NCI-H1694 (cell line): ENCODE measurements around the gene CEMIP2.

ENCODE experiments used
- DNase-seq: peaks from one replicate; lab custom pipeline; 2025; lab: John Stamatoyannopoulos, UW

The CEMIP2 gene

GRCh38 chr9:71748280-71748743, 20.0 kb downstream of the CEMIP2 start:
- no peak for DNase-seq

DNA sequence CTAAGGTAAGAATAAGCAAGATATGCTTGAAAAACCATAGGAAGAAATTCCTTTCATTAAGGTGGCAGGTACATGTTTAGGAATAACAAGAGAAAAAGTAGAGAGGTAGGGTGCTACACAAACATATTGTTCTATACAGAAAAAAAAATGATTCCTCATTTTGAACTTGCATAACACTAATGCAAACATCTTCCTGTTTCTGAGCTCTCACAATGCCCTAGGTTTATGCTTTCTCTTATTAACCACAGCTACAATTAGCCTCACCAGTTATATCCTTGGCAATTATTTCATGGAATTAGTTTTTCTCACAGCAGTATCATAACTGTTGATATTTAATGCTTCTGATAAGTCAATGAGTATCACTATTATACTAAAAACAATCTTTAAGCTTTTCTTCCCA, 20.7 kb downstream of the CEMIP2 start:
- no peak for DNase-seq

DNA sequence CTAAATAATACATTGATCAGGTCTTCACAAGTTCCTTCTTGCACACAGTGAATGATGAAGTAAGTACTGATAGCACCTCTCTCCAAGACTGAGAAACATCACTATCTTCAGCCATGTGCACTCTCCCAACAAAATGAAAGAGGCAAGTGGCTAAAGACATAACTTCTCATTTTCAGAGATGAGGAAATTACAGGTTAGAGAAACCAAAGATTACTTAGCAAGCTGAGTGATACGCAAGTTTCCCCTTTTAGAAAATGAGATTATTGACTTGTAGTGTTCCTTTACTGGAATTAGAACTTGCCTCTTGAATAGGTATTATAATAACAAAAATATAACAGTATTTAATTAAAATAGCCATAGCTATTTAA, 21.6 kb downstream of the CEMIP2 start:
- no peak for DNase-seq

DNA sequence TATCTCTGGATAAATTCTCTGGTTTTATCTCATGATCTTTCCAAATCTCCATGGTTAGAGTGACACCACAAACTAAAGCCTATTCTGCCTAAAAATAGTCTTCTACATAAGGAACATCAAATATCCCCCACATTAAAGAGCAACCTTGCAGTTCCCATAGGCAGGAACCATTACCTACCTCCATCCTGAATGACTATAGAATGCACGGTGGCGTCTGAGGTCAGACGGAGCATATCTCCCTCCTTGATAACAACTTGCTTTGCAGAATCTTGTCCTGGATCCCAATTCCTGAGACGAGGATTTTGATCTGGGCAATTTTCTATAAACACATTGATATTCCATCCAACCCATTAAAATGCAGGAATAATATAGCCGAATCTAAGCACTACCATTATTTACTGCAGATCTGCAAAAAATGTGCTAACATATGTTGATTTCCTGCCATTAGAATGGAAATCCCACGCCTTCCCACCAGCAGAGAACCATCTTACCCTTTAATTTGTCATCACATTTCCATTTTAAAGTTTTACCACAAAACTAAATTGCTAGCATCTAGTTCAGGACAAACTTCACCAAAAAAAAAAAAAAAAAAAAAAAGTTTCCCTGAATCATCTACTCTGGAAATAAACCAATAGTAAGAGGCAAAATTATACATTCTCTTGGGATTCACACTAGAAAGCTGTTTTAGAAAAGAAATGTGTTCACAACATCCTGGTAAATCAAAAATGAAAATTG, 22.1 kb downstream of the CEMIP2 start:
- DNase-seq, result no peak

DNA sequence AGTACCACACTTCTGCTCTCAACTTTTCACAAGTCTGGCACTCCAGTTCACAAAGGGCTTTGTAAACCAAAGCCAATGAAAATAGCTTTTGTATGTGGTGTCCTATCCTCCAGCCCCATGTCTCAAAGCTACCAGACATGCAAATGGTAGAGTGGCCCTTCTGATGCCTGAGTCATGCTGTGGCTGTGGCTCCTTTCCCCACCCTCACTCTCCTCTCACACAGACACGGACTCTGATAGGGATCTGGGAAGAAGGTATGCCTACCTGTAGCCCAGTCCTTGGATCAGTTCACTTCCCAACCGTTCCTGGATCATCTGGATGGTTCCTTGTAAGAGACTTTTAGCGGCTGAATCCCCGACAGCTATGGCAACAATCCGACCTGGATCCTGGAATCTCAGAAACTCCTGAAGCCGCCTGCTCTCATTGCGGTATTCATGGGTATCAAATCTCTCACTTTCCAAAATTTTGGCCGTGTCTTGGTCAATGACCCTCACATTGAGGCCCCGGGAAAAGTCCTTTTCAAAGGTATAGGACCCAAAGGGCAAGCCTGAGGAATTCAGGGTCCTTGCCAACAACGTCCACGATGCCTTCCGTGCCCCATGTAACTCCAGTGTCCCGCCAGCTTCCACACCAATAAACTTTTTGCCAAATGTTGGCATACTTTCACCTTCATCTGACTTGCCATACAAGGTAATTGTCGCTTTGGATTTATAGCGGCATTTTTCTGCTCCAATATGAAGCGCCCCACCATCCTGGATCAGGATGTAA, 23.4 kb downstream of the CEMIP2 start:
- DNase-seq, result no peak

- DNase-seq, result no peak
These were observed 24.4 kb downstream of the CEMIP2 start for GRCh38 chr9:71743882-71744281.

GRCh38 chr9:71743217-71743705, 25.1 kb downstream of the CEMIP2 start:
- DNase-seq, result no peak

GRCh38 chr9:71742703-71743102, 25.6 kb downstream of the CEMIP2 start:
- no peak for DNase-seq

- DNase-seq, result no peak
These were observed 26.2 kb downstream of the CEMIP2 start for GRCh38 chr9:71741926-71742648.

- DNase-seq, result no peak
These were observed 28.1 kb downstream of the CEMIP2 start for GRCh38 chr9:71740199-71740598.

GRCh38 chr9:71737455-71737854, 30.9 kb downstream of the CEMIP2 start:
- no peak for DNase-seq

DNA sequence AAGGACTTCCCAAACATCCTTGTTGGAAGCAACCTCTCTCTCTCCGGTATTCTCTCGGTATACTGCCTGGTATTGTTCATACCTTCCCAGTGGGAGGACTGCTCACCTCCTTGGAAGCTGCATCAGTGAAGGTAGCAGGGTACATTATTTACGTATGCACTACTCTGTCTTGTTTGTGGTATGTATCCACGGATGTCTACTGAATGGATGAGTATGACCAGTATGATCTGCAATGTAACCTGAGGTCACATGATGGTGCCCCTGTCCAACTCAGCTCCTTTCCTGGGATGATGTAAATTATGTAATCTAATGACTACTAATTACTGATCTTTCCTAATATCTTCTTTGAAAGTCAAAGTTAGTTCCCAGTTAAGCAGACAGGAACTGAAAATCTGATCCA, 32.1 kb downstream of the CEMIP2 start:
- no peak for DNase-seq

- no peak for DNase-seq
These were observed 33.4 kb downstream of the CEMIP2 start for GRCh38 chr9:71734950-71735349.

DNA sequence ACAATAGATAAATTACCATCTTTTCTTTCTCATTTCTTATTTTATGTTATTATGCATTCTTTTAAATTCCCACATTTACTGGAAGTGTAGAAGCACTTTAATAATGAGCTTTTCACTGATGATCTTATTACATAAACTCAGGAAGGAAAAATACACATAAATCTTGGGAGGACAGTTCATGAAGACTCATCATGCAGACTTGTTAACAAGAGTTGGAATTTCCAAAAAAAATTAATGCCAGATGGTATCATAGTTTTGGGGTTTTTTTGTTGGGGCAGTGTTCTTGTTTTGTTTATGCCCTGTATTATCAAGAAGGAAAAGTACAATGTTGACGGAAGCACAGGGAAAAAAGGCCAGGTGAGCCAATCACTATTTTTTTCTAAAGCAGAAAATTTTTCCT, 35.1 kb downstream of the CEMIP2 start:
- DNase-seq, result no peak

- no peak for DNase-seq
These were observed 38.3 kb downstream of the CEMIP2 start for GRCh38 chr9:71729816-71730526.

GRCh38 chr9:71726723-71727122, 41.6 kb downstream of the CEMIP2 start:
- DNase-seq, result no peak

- DNase-seq, result no peak
These were observed 42.5 kb downstream of the CEMIP2 start for GRCh38 chr9:71725590-71726338.

- DNase-seq, result no peak
These were observed 46.5 kb downstream of the CEMIP2 start for GRCh38 chr9:71721855-71722254.

- peak; percentile 65 for DNase-seq
These were observed 48.8 kb downstream of the CEMIP2 start for GRCh38 chr9:71719562-71719961.

DNA sequence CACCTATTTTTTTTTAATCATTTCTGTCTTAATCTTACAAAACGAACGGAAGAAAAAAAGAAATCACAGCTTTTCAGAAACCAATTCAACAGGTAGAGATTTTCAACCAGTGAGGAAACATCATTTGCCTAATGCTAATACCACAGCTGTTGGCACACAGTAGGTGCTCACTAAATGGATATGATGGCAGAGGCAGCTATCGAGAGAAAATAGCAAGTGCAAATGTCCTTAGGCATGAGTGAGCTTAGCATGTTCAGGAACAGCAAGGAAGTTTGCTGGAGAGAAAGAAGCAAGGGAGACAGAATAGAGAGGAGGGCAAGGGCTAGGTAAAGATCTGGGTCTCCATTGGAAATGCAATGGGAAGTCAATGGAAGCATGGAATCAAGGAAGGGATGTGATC, 49.2 kb downstream of the CEMIP2 start:
- DNase-seq, result no peak
